ENCODE measurements around the gene SRCAP.

SRCAP gene

DNA sequence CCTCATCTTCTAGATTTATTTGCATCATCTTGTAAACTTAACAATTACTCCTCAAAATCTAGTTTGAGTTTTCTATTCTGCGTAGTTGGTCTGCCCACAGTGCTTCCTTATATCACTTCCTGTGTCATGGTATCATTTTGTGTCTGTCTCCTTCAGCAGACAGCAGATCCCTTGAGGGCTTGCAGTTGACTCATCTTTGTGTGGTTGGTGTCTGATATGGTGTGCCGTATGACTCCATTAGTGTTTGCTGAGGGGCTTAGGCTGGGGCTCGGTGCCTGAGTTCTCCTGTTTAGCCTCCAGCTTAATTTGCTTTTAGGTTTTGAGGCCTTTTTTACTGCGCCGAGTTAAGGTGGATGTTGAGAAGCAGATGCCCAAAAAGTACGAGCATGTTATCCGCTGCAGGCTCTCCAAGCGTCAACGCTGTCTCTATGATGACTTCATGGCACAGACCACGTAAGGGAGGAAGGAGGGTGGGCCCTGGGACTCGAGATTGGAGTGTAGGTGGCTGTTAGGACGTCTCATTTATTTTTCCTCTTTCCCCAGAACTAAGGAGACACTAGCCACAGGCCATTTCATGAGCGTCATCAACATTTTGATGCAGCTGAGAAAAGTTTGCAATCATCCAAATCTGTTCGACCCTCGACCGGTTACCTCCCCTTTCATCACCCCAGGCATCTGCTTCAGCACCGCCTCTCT, 16.9 kb downstream of the SRCAP start:
- TF ChIP-seq EZH2phosphoT487 (IDR thresholded peaks at IDR 0.05; ENCODE audit: borderline replicate concordance) (no peak), CTCF (conservative IDR thresholded peaks at IDR 0.05; ENCODE audit: low read length) (no peak)
- H3K27me3 ChIP-seq (ENCODE audit: insufficient read depth, low read length, poor library complexity, severe bottlenecking): no peaks in the 10 kb centered on the region
- no peak overlapping the region for H3K4me3 ChIP-seq (ENCODE audit: low read length, poor library complexity, severe bottlenecking)
- no peaks in the 10 kb centered on the region for H3K9me2 ChIP-seq (replicated peaks; ENCODE audit: low read depth, low read length)
- H3K9ac ChIP-seq (ENCODE audit: low read depth, low read length, poor library complexity, severe bottlenecking): no peak overlapping the region
- no peaks in the 10 kb centered on the region for H3K9me3 ChIP-seq (ENCODE audit: insufficient read depth, low read depth, low read length)
- H3F3A ChIP-seq (ENCODE audit: low read depth): no peaks in the 10 kb centered on the region; the same call in 1 of the 2 replicates
- H3K4me1 ChIP-seq (ENCODE audit: insufficient read depth, low read length, poor library complexity, severe bottlenecking): no peaks in the 10 kb centered on the region
- H3K79me2 ChIP-seq (ENCODE audit: insufficient read depth, low read length): peaks cover 32% of the 10 kb centered on the region
- H3K4me2 ChIP-seq (ENCODE audit: low read depth, low read length, poor library complexity, severe bottlenecking): no peak overlapping the region
- peaks cover 24% of the 10 kb centered on the region for H4K20me1 ChIP-seq (ENCODE audit: insufficient read depth, low read length, poor library complexity, severe bottlenecking)
- H3K36me3 ChIP-seq (ENCODE audit: insufficient read depth, low read length): peaks cover 89% of the 10 kb centered on the region
- H2AFZ ChIP-seq (ENCODE audit: low read length): no peak overlapping the region

DNA sequence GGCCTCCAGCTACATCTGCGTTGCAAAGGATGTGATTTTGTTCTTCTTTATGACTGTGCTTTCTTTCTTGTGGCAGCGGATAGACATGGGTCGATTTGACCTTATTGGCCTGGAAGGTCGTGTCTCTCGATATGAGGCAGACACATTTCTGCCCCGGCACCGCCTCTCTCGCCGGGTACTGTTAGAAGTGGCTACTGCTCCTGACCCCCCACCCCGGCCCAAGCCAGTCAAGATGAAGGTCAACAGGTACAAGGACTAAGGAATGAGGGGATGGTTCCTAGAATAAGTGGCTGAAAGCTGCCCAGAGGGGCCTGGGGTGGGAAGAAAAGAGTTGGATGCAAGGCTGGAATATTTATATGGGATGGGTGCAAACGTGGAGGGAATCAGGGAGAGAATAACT, 21.1 kb downstream of the SRCAP start:
- Histone ChIP-seq H3K4me2 (ENCODE audit: low read depth, low read length, poor library complexity, severe bottlenecking) (no peak overlapping the region), H2AFZ (ENCODE audit: low read length) (no peak overlapping the region), H3F3A (ENCODE audit: low read depth) (no peaks in the 10 kb centered on the region; the same call in 1 of the 2 replicates), H4K20me1 (ENCODE audit: insufficient read depth, low read length, poor library complexity, severe bottlenecking) (peaks cover 29% of the 10 kb centered on the region), H3K27me3 (ENCODE audit: insufficient read depth, low read length, poor library complexity, severe bottlenecking) (no peaks in the 10 kb centered on the region), H3K9me2 (replicated peaks; ENCODE audit: low read depth, low read length) (no peaks in the 10 kb centered on the region), H3K79me2 (ENCODE audit: insufficient read depth, low read length) (peaks cover 25% of the 10 kb centered on the region; the same call in 1 of the 2 replicates), H3K4me3 (ENCODE audit: low read length, poor library complexity, severe bottlenecking) (no peak overlapping the region), H3K9ac (ENCODE audit: low read depth, low read length, poor library complexity, severe bottlenecking) (no peak overlapping the region), H3K9me3 (ENCODE audit: insufficient read depth, low read depth, low read length) (no peaks in the 10 kb centered on the region), H3K36me3 (ENCODE audit: insufficient read depth, low read length) (peaks cover 94% of the 10 kb centered on the region), H3K4me1 (ENCODE audit: insufficient read depth, low read length, poor library complexity, severe bottlenecking) (no peaks in the 10 kb centered on the region)
- TF ChIP-seq CTCF (conservative IDR thresholded peaks at IDR 0.05; ENCODE audit: low read length) (no peak), EZH2phosphoT487 (IDR thresholded peaks at IDR 0.05; ENCODE audit: borderline replicate concordance) (no peak)

- H3K27me3 ChIP-seq (ENCODE audit: insufficient read depth, low read length, poor library complexity, severe bottlenecking): no peaks in the 10 kb centered on the region
- peaks cover 94% of the 10 kb centered on the region for H3K36me3 ChIP-seq (ENCODE audit: insufficient read depth, low read length)
- H2AFZ ChIP-seq (ENCODE audit: low read length): no peak overlapping the region
- H3F3A ChIP-seq (ENCODE audit: low read depth): no peaks in the 10 kb centered on the region
- no peak overlapping the region for H3K4me3 ChIP-seq (ENCODE audit: low read length, poor library complexity, severe bottlenecking)
- peaks cover 27% of the 10 kb centered on the region for H4K20me1 ChIP-seq (ENCODE audit: insufficient read depth, low read length, poor library complexity, severe bottlenecking)
- peaks cover 25% of the 10 kb centered on the region; the same call in 1 of the 2 replicates for H3K79me2 ChIP-seq (ENCODE audit: insufficient read depth, low read length)
- H3K4me2 ChIP-seq (ENCODE audit: low read depth, low read length, poor library complexity, severe bottlenecking): no peak overlapping the region
- H3K4me1 ChIP-seq (ENCODE audit: insufficient read depth, low read length, poor library complexity, severe bottlenecking): no peaks in the 10 kb centered on the region
- no peaks in the 10 kb centered on the region for H3K9me2 ChIP-seq (replicated peaks; ENCODE audit: low read depth, low read length)
- TF ChIP-seq CTCF (conservative IDR thresholded peaks at IDR 0.05; ENCODE audit: low read length) (no peak), EZH2phosphoT487 (IDR thresholded peaks at IDR 0.05; ENCODE audit: borderline replicate concordance) (no peak)
- H3K9me3 ChIP-seq (ENCODE audit: insufficient read depth, low read depth, low read length): no peaks in the 10 kb centered on the region
- H3K9ac ChIP-seq (ENCODE audit: low read depth, low read length, poor library complexity, severe bottlenecking): no peak overlapping the region
These were observed 21.7 kb downstream of the SRCAP start for GRCh38 chr16:30720694-30721093.

All from Loucy (cell line).